ENCODE results near the gene LRCH4. TPM values are rescaled to one million over a fixed set of nuclear protein-coding genes. Genes with fewer than 3 reads are reported as not detected.

The LRCH4 gene

Small RNA genes within 50 kb of the gene (small RNA-seq; reads per million reads assigned to genes)
- gene RN7SL416P (ENCODE audit: insufficient read depth) (not detected), gene SAP25 (ENCODE audit: insufficient read depth) (not detected)
